ENCODE measurements around the gene RHOV. TPM values are rescaled to one million over a fixed set of nuclear protein-coding genes. Genes with fewer than 3 reads are reported as not detected.

RHOV gene
- polyA plus RNA-seq, 1 of the 3 experiments (the other 2 are of a cell fraction), result 0.62 TPM

GRCh38 chr15:40893733-40894680 is 20.0 kb upstream of the RHOV start, which contains the start of gene VPS18 (continued):
- TF ChIP-seq CTCF (IDR thresholded peaks at IDR 0.05) (peak; percentile 73), RAD21 (IDR thresholded peaks at IDR 0.05; ENCODE audit: low read length) (peak; percentile 85), FOXJ3 (CRISPR knock-in tag; IDR thresholded peaks at IDR 0.05) (0 out of 2 replicates have a peak, but pooled peaks have one; percentile 41), NRF1 (IDR thresholded peaks at IDR 0.05; ENCODE audit: low read depth, low read length) (peak; percentile 50), MAX (IDR thresholded peaks at IDR 0.05; ENCODE audit: low read depth) (peak; percentile 96), REST (IDR thresholded peaks at IDR 0.05; ENCODE audit: low read depth, low read length) (peak; percentile 28; the same call in 1 of the 2 replicates), FOSL2 (IDR thresholded peaks at IDR 0.05; ENCODE audit: borderline replicate concordance, low read depth) (no peak), SIN3A (IDR thresholded peaks at IDR 0.05; ENCODE audit: borderline replicate concordance, low read depth, low read length) (peak; percentile 90; the same call in 1 of the 2 replicates), MEF2A (IDR thresholded peaks at IDR 0.05; ENCODE audit: borderline replicate concordance, low read depth) (no peak), TAF1 (IDR thresholded peaks at IDR 0.05; ENCODE audit: borderline replicate concordance, low read depth, low read length) (peak; percentile 55), EP300 (IDR thresholded peaks at IDR 0.05; ENCODE audit: borderline replicate concordance in 1 of 2, low read depth in 1 of 2, low read length in 1 of 2) (0 out of 4 replicates have a peak, but pooled peaks of 1 of the 2 experiments have one; percentile 11)
- TF ChIP-seq, protein P1, sequence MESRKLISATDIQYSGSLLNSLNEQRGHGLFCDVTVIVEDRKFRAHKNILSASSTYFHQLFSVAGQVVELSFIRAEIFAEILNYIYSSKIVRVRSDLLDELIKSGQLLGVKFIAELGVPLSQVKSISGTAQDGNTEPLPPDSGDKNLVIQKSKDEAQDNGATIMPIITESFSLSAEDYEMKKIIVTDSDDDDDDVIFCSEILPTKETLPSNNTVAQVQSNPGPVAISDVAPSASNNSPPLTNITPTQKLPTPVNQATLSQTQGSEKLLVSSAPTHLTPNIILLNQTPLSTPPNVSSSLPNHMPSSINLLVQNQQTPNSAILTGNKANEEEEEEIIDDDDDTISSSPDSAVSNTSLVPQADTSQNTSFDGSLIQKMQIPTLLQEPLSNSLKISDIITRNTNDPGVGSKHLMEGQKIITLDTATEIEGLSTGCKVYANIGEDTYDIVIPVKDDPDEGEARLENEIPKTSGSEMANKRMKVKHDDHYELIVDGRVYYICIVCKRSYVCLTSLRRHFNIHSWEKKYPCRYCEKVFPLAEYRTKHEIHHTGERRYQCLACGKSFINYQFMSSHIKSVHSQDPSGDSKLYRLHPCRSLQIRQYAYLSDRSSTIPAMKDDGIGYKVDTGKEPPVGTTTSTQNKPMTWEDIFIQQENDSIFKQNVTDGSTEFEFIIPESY (IDR thresholded peaks at IDR 0.05; ENCODE audit: borderline replicate concordance, low read depth), result no peak

Measured in SK-N-SH (cell line).